ENCODE measurements around the gene TCERG1L.

Gene TCERG1L

GRCh38 chr10:131078131-131078881, 233.2 kb downstream of the TCERG1L start:
- in situ Hi-C loops (cut with MboI; ENCODE audit: low sequenced_read_pairs): no loop called here

GRCh38 chr10:131077724-131078123, 233.8 kb downstream of the TCERG1L start:
- in situ Hi-C loops (cut with MboI; ENCODE audit: low sequenced_read_pairs): no loop called here

GRCh38 chr10:131077031-131077430, 234.5 kb downstream of the TCERG1L start:
- in situ Hi-C loops (cut with MboI; ENCODE audit: low sequenced_read_pairs): no loop called here

GRCh38 chr10:131076356-131076755, 235.2 kb downstream of the TCERG1L start:
- in situ Hi-C loops (cut with MboI; ENCODE audit: low sequenced_read_pairs): no loop called here

- in situ Hi-C loops (cut with MboI; ENCODE audit: low sequenced_read_pairs): no loop called here
These were observed 236.2 kb downstream of the TCERG1L start for GRCh38 chr10:131075218-131075770.

- in situ Hi-C loops (cut with MboI; ENCODE audit: low sequenced_read_pairs): no loop called here
These were observed 236.8 kb downstream of the TCERG1L start for GRCh38 chr10:131074682-131075081.

- in situ Hi-C loops (cut with MboI; ENCODE audit: low sequenced_read_pairs): no loop called here
These were observed 238.0 kb downstream of the TCERG1L start for GRCh38 chr10:131073469-131074035.

- in situ Hi-C loops (cut with MboI; ENCODE audit: low sequenced_read_pairs): no loop called here
These were observed 238.7 kb downstream of the TCERG1L start for GRCh38 chr10:131072651-131073468.

GRCh38 chr10:131071721-131072120, 239.8 kb downstream of the TCERG1L start:
- in situ Hi-C loops (cut with MboI; ENCODE audit: low sequenced_read_pairs): no loop called here

GRCh38 chr10:131070856-131071255, 240.7 kb downstream of the TCERG1L start:
- in situ Hi-C loops (cut with MboI; ENCODE audit: low sequenced_read_pairs): no loop called here

- in situ Hi-C loops (cut with MboI; ENCODE audit: low sequenced_read_pairs): no loop called here
These were observed 242.8 kb downstream of the TCERG1L start for GRCh38 chr10:131068760-131069159.

GRCh38 chr10:131068311-131068710, 243.2 kb downstream of the TCERG1L start:
- in situ Hi-C loops (cut with MboI; ENCODE audit: low sequenced_read_pairs): no loop called here

GRCh38 chr10:131067690-131068089, 243.8 kb downstream of the TCERG1L start:
- in situ Hi-C loops (cut with MboI; ENCODE audit: low sequenced_read_pairs): no loop called here

- in situ Hi-C loops (cut with MboI; ENCODE audit: low sequenced_read_pairs): no loop called here
These were observed 245.7 kb downstream of the TCERG1L start for GRCh38 chr10:131065673-131066305.

GRCh38 chr10:131063311-131063710, 248.2 kb downstream of the TCERG1L start:
- in situ Hi-C loops (cut with MboI; ENCODE audit: low sequenced_read_pairs): no loop called here

GRCh38 chr10:131062621-131063260, 248.8 kb downstream of the TCERG1L start:
- in situ Hi-C loops (cut with MboI; ENCODE audit: low sequenced_read_pairs): no loop called here

- in situ Hi-C loops (cut with MboI; ENCODE audit: low sequenced_read_pairs): no loop called here
These were observed 250.3 kb downstream of the TCERG1L start for GRCh38 chr10:131061216-131061615.

GRCh38 chr10:131059881-131060280, 251.6 kb downstream of the TCERG1L start:
- in situ Hi-C loops (cut with MboI; ENCODE audit: low sequenced_read_pairs): no loop called here

GRCh38 chr10:131058799-131059198, 252.7 kb downstream of the TCERG1L start:
- in situ Hi-C loops (cut with MboI; ENCODE audit: low sequenced_read_pairs): no loop called here

GRCh38 chr10:131056781-131057180, 254.7 kb downstream of the TCERG1L start:
- in situ Hi-C loops (cut with MboI; ENCODE audit: low sequenced_read_pairs): no loop called here
